HG03103 (cell line): ENCODE data around the gene PKP1.

Experiments used
- ATAC-seq: cut with Tn5 transposase; IDR thresholded peaks from one replicate; pipeline ENCODE4 v1.9.1; 2021; ENCODE audit warnings: low read depth; ENCODE audit not compliant: unreplicated experiment

Gene PKP1

DNA sequence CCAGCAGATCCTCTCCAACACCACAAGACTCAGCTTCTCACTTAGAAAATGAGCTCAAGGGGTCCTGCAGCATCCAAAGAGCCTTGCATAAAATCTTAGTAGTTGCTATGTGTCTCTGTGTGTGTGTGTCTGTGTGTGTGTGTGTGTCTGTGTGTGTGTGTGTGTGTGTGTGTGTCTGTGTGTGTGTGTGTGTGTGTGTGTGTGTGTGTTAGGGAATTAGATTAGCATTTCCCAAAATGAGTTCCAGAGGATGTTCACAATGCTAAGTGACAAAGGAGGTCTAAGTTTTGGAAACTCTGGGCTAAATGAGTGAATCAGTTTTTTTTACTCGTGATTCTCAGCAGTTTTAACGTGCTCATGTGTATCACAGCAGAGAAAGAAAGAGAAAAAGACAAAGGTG, 63.7 kb downstream of the PKP1 start:
- no peak for ATAC-seq

DNA sequence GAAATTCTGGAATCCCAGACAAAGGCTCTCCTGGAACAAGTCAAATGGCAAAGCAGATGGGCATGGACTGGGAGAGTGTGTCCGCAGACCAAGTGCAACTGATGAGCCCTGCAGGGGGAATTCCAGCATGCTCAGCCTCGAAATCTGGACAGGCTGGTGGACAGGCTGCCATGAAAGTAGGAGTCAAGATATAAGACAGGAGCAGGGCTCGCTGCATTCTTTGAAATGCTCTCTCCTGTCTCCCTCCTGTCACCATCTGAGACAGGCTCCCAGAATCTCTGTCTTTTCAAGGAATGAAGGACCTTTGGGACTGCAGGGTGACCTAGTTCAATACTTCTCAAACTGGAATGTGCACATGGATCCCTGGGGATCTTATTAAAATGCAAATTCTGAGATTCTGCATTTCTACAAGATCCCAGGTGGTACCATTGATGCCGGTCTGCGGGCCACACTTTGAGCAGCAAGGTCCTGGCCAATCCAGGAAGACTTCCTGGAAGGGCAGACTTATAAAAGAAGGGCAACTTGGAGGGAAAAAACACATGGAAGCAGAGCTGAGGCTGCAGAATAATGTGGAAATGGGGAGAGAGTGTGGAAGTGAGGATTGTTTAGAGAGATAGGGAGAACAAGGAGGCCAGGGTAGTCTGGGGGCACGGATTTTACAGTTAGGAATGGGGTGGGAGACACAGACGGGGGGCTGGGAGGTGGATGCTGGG, 64.3 kb downstream of the PKP1 start:
- no peak for ATAC-seq

DNA sequence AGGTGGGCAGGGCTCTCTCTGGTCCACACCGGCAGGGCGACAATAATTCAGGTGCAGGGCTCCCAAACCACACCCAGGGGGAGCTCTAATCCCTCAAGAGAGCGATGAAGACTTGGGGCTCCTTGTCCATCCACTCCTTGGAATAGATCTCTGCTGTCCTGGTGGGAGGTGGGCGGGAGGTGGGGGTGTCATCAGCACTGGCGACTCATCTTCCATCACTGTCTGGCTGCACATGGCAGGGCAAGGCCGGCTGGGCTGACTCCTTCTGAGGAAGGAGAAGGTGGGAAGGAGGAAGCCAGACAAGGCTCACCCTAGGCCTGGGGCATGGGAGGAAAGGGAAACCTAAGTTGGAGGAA, 64.9 kb downstream of the PKP1 start:
- no peak for ATAC-seq

DNA sequence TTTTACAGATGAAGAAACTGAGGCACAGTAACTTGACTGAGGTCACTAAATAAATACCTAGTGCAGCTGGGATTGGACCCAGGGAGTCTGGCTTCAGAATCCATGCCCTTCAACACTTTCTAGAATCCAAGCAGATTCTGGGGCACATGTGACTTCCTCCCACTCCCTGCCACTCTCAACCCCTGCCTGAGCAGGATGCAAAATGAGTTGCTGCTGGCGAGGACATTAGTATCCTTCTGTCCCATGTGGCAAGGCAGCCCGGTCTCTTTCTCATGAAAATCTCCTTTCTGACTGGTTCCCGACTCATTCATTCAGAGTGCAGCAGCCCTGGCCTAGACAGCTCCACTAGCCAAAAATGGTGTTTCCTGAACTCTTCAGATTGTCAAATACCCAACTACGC, 65.8 kb downstream of the PKP1 start:
- ATAC-seq: no peak

DNA sequence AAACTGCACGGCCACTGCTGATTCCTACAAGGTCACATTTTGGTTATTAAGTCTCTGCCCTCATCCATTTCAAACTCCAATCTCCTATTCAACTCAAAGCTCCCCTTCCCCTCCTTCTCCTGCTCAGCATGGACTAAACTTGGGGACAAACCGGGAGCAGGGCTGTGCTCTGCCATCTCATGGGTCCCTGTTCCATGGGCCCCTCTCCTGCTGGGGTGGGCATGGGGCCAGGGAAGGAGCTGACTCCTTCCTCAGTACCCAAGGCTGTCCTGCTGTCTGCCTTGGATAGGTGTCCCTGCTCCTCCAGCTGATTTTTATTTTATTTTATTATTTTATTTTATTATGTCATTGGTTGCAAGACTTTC, 67.0 kb downstream of the PKP1 start:
- no peak for ATAC-seq

DNA sequence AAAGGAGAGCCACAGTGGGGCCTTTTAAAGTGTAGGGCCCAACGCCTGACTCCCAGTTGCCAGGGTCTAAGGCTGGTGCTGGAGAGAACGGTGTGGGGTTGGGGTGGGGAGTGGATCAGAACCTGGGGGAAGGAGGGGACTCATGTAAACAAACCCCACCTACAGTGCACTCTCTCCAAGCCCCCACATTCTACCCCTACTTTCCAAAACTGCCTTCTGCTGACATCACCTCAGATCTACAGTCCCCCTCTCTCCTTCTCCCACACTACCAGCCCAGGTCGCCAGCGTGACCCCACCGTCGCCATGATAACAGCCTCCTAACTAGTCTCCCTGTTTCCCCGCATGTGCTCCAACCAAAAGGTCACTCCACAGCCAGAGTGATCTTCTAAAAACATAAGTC, 67.6 kb downstream of the PKP1 start:
- ATAC-seq: no peak

DNA sequence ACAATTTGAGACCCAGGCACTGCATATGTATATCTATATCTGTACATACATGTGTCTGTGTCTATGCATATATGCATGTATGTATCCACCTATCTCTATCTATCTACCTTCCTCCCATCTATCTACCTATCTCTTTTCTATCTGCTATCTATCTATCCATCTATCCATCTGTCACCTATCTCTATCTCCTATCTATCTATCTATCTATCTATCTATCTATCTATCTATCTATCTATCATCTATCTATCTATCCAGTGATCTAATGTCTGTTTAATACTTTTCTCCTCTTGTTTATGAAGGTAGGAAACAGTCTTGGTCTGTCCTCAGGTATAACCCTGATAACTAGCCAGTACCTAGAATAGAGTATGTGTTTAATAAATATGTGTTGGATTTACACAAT, 68.3 kb downstream of the PKP1 start:
- ATAC-seq: no peak

DNA sequence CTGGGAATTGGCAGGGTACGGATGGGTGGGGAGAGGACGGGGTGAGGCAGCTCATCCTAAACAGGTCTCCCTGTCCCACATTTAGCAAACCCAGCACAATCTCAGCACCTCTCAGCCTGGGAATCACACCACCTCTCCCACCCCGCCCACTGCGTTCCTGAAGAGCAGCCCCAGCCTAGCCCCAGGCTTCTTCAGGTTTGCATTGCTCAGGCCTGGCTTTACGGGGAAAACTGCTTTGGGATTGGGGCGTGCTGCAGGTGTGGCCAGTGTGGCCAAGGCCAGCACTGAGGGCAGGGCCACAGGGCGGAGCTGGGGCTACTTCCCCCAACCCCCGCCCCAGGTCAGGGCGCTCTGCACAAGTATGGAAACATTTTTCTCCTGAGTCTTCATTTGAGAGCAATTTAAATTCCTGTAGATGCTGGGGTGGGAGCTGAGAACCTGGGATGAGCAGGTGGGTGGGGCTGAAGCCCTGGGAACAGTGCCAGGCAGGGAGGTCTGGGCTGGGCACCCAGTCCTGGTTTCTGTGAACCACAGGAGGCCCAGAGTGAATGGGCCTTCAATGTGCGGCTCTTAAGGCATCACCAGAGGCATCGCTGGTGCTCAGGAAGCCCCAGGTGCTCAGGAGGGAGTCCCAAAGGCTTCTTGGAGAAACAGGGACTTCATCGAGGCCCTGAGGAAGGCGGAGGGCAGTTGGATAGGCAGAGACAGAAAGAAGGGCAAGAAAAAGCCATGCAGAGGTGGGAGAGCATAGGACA, 70.1 kb downstream of the PKP1 start:
- no peak for ATAC-seq

DNA sequence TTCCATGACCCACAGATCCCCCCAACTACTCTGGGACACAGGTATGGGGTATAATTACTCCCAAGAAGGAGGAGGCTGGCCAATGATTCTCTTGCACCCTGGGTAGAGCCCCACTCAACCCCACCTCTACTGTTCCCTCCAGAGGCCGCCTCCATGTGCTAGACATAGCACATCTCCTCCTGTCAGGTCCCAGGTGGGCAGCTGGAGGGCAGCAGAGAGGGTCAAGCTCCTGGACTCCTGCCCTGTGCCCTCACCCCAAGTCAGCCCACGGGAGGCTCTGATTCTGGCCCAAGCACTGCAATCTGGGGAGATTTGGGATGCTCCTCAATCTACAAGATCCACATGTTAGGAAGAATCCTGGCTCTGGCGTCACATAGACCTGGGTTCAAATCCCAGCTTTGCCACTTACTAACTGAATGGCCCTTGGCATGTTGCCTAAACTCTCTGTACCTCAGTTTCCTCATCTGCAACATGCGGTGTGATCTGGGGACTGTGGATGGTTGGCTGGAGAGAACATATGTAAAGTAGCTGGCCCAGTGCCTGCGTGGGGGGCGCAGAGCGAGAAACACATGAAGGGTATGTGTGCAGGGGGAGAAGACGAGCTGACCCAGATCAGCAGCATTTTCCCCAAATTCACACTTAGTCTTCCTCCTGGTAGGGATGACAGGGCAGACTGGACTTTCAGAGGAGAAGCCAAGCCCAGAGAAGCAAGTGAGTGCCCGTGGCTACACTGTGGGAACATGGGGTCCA, 71.0 kb downstream of the PKP1 start:
- ATAC-seq: no peak

DNA sequence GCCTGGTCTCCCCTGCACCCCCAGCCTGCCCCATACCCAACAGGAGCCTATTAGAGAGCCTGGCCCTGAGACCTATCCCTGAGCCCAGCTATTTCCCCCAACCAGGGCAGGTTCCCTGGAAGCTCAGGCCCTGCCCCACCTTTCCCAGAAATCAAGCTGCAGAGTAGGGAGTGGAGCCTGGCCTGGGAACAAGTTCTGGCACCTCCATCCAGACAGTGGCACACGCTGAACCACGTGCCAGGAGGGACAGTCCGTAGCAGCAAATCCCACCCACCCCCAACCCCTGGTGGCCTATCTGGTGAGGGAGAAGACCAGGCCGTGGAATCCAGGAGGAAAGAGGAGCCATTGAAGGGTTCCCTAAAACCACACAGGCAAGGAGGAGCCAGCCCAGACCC, 71.6 kb downstream of the PKP1 start:
- ATAC-seq: no peak

DNA sequence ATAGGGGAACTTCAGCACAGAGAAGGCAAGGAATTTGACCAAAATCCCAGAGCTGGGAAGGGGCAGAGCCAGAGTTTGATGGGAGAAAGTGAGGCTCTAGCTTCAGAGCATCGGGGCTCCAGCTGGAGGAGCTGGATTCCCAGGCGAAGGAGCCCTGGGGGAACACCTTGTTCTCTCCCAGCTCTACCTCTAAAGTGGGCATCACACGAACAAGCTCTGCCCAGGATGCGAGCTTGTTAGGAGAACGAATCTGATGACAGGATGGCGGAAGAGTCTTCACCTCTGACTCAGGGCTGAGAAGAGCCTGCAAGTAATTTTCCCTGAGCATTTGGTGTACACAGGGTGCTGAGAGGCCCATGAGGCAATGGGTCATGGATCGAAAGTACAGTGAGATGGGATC, 72.2 kb downstream of the PKP1 start:
- ATAC-seq: no peak

DNA sequence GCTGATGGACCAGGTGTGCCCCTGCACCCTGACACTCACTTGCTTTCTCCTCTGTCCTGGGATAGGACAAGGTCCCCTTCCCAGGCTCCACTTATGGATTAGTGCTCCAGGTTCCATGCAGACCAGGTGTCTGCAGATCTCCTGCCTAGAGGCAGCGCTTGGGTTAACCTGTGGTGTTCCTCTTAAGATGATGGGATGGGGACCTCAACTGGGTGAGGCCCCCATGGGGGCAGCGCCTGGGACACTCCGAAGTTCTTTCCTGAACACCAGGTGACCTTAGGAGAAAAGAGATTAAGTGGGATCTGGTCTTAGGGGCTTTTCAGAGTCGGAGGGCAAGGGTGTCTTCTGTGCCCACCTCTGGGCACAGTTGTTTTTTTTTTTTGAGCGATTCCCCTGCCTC, 72.9 kb downstream of the PKP1 start:
- ATAC-seq: no peak

DNA sequence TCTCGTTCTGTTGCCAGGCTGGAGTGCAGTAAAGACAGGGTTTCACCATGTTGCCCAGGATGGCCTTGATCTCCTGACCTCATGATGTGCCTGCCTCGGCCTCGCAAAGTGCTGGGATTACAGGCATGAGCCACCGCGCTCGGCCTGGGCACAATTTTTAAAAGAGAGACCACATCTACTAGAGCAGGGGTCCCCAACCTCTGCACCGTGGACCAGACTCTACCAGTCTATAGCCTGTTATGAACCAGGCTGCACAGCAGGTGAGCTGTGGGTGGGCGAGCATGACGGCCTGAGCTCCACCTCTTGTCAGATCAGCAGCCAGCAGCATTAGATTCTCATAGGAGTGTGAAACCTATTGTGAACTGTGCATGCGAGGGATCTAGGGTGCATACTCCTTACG, 73.4 kb downstream of the PKP1 start:
- no peak for ATAC-seq

DNA sequence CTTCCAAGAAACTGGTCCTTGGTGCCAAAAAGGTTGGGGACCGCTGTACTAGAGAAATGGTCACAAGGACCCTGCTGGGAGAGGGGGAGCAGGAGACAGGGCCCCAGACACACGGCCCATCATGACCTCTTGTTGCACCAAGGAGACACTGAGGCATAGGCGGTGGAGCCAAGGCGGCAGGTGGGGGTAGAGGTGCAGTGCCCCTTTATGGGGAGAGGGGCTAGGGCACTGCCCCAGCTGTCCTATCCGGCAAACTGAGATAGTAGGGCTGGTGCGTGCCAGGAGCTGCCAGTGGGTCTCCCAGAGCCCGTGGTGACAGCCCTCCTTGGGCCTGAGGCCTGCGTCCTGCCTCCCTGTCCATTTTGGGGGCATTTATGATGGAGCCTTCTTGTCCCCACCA, 73.9 kb downstream of the PKP1 start:
- no peak for ATAC-seq

DNA sequence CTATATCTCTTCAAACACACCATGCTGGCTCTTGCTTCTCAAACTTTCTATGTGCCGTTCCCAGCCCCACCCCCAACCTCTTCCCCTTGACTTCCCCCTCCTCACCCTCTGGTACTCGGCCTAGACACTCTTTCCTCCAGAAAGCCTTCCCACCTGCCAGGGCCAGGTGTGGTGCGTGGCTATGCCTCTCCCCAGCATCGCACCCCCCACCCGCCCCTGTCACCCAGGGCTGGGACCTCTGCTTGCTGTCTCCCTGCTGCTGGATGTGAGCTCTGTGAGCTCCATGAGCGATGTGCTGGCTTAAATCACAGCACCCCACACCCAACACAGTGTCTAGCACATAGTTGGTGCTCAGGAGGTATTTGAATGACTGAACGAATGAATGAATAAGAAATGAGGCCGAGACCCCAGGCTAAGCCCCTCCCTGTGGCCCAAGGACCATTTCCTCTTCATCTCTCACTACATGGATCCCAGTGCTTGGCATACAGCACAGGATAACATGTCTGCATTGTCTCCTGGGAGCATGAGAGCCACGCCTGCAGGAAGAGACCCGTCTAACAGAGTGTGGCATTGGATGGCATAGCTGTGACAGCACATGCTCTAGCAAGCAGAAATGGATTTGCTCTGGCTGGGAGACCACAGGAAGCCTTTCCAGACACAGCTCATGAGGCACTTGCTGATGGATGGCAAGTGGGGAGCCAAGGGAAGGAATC, 74.5 kb downstream of the PKP1 start:
- ATAC-seq: no peak

DNA sequence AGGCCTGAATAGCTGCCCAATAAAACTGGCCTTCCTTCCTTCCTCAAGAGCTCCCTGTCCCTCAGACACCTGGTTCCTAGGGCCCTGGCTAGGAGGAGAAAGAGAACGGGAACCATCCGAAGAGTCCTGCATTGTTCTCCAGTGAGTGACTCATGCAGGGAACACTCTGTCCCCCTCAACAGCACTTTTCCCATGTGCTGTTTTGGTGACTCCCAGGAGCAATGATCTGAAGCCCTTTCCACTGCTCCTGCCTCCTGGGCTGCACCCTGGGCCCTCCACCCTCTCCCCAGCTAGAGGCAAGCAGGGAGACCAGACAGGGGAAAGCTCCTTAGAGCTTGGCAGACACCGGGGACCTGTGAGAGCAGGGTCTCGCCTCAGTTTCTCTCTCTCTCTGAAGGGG, 75.3 kb downstream of the PKP1 start:
- no peak for ATAC-seq

DNA sequence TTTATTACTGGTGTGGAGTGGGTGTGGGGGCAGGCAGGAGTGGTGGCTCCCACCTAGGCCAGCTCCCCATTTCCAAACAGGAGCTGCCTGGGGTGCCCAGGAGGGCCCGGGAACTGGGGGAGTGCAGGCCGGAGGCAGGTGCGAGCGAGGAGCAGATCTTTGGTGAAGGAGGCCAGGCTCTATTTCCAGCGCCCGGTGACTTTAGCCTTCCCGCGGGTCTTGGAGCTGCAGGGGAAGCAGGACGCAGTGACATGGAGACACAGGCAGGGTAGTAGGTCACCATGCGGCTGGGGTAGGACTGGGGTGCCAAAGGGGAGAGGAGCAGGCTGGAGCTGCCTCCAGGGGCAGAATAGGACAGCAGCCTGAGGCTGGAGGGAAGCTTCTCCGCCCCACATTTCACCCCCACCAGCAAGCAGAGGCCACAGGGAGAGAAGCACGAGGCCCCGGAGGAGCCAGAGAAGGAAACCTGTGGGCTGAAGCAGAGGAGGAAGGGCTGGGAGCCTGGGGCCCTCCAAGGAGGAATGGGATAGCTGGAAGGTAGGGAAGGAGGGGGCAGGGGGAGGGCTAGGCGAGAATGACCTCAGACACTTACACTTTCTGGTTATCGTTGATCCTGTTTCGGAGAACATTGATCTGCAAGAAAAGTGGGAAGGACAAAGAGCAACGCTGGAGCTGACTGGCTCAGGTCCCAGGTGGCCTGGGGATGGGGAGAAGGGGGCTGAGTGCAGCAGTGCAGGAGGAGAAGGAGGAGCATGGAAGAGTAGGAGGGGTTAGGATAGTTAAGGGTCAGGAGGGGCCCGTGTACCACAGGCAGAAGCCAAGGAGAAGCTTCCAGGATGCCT, 75.9 kb downstream of the PKP1 start:
- ATAC-seq: no peak

DNA sequence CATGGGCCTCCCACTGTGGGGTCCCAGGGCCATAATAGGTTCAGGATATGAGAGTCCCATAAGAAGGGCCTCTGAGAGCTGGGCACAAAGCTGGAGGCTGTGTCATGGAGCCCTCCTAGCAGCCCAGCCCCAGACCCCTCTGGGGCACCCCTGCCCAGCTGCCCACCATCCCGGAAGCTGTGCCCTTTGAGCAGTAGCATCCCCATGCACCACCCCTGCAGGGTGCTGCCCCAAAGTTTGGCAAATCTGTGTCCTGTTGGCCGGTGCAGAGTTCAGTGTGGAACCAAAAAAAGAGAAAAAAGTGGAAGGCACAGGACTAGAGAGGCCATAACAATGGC, 76.5 kb downstream of the PKP1 start:
- no peak for ATAC-seq

DNA sequence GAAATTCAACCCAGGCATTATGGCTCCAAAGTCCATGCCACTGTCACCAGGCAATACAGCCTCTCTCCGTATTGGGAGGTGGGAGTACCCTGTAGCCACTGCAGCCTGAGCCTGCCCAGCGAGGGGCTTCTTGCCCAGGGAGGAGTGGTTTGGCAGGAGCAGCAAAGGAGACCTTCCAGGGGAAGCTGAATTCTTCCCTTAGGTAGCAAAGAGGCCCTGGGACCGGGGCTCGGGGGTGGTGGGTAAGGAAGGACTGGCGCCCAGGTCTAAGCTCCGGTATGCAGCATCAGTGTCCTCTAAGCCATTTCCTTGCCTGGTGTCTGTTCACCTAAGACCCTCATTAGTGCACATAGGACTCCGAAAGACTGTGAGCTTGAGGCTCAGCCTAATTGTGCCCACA, 77.2 kb downstream of the PKP1 start:
- ATAC-seq: no peak

DNA sequence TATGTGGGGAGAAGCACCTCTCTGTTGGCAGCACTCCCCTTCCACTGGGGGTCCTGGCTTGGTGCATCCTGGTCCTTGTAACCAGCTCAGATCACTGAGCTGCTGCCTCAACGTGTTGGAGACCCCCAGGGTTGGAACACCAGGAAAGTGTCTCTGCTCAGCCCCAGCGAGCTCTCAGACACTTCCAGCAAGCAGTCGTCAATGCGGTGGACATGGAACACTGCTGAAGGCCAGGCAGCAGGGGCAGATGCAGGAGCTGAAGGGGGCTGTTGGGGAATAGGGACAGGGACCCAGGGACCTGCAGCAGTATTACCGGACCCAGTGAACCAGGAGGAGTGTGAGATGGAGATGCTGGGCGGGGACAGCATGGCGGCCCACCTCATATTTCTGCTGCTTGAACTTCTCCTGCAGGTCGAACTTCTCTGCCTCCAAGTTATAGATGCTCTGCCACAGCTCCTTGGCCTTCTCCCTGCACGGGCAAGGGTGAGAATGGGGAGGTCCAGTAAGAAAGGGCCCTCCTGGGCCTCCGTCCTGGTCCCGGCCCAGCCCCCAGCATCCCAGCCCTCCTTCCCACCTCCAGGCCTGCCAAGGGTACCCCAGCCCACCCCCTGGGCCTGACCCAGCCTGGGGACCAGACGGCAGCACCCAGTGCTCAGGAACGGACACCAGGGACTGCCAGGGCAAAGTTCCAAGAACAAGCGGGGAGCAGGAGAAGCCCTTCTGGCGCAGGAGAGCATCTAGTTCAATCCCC, 77.8 kb downstream of the PKP1 start:
- ATAC-seq: no peak
